OCI-LY3 (cell line): Measurements from ENCODE around the gene TMEM178B.

Experiments used
- EZH2phosphoT487 ChIP-seq: fragments of 200-600 bp; shearing (Covaris generic); IDR thresholded peaks from 2 replicates; pipeline ENCODE4 v1.6.1; 2018; ENCODE audit warnings: antibody characterized with exemption, mixed run types, low read depth
- TF ChIP-seq, protein P1 (sequence below): fragments of 200-600, 300-600 bp; sonication (generic); IDR thresholded peaks from 2 replicates; pipeline ENCODE4 v1.5.1; 2014; ENCODE audit warnings: antibody characterized with exemption, low read length, low read depth

DNA sequence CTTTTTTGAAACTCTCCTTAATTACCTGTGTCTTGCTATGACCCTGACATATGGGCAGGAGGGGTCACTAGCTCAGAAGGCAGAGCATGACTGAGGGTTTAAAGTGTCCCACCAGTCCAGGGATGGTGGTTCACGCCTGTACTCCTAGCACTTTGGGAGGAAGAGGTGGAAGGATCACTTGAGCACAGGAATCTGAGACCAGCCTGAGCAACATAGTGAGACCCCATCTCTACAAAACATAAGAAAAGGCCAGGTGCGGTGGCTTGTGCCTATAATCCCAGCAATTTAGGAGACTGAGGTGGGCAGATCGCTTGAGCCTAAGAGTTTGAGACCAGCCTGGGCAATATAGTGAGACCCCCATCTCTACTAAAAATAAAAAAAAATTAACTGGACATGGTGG, 133.8 kb downstream of the TMEM178B start:
- TF ChIP-seq, protein P1, sequence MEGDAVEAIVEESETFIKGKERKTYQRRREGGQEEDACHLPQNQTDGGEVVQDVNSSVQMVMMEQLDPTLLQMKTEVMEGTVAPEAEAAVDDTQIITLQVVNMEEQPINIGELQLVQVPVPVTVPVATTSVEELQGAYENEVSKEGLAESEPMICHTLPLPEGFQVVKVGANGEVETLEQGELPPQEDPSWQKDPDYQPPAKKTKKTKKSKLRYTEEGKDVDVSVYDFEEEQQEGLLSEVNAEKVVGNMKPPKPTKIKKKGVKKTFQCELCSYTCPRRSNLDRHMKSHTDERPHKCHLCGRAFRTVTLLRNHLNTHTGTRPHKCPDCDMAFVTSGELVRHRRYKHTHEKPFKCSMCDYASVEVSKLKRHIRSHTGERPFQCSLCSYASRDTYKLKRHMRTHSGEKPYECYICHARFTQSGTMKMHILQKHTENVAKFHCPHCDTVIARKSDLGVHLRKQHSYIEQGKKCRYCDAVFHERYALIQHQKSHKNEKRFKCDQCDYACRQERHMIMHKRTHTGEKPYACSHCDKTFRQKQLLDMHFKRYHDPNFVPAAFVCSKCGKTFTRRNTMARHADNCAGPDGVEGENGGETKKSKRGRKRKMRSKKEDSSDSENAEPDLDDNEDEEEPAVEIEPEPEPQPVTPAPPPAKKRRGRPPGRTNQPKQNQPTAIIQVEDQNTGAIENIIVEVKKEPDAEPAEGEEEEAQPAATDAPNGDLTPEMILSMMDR: no peak
- TF ChIP-seq EZH2phosphoT487: no peak
